Kidney (tissue), 14 donors: ENCODE data around the gene TMX3. TPM values are rescaled to one million over a fixed set of nuclear protein-coding genes. Genes with fewer than 3 reads are reported as not detected.
A peak's percentile ranks its signal among the peaks of the same experiment; 100 is the strongest.

Experiments
- DNase-seq, 5 donors: peaks; one replicate each; pipeline ENCODE4 v3.0.0-alpha.2; 2013 to 2020
- FAIRE-seq: peaks from 2 replicates; lab custom pipeline; 2012; peaks lifted over from hg19 to GRCh38; lab: Jason Lieb, UNC
- H3K27ac ChIP-seq, 2 donors: one replicate each; pipeline ENCODE4 v1.7.0; 2013; ENCODE audit warnings: low read depth in 2 of 2, low read length in 2 of 2, inconsistent platforms in 1 of 2
- H3K27me3 ChIP-seq: one replicate; pipeline ENCODE4 v1.7.1; 2013; ENCODE audit warnings: low read length, inconsistent platforms; ENCODE audit not compliant: control insufficient read depth, insufficient read depth
- H3K36me3 ChIP-seq, 3 donors: one replicate each; pipeline versions ENCODE4 v1.7.0 to v1.7.1; 2013; ENCODE audit warnings: low read length in 3 of 3, control low read depth in 1 of 3, inconsistent platforms in 1 of 3; ENCODE audit not compliant: insufficient read depth in 3 of 3, control insufficient read depth in 2 of 3
- H3K4me1 ChIP-seq, 3 donors: one replicate each; pipeline versions ENCODE4 v1.7.0 to v1.7.1; 2013; ENCODE audit warnings: low read length in 3 of 3, inconsistent platforms in 1 of 3, low read depth in 1 of 3; ENCODE audit not compliant: control insufficient read depth in 2 of 3, insufficient read depth in 2 of 3
- H3K4me3 ChIP-seq, 3 donors: one replicate each; pipeline versions ENCODE4 v1.7.0 to v1.8.1; 2013; ENCODE audit warnings: low read length in 3 of 3, control low read depth in 1 of 3, inconsistent platforms in 1 of 3
- H3K9ac ChIP-seq, 3 donors: one replicate each; pipeline versions ENCODE4 v1.7.0 to v1.7.1; 2013; ENCODE audit warnings: low read length in 3 of 3, control low read depth in 1 of 3, inconsistent platforms in 1 of 3
- H3K9me3 ChIP-seq, 3 donors: one replicate each; pipeline versions ENCODE4 v1.7.0 to v1.7.1; 2013; ENCODE audit warnings: low read length in 3 of 3, control low read depth in 1 of 3, inconsistent platforms in 1 of 3; ENCODE audit not compliant: control insufficient read depth in 2 of 3, insufficient read depth in 1 of 3
- intact Hi-C: fragments of 100-400 bp; cut with DNase I; formaldehyde crosslinking; loops from one replicate; pipeline ENCODE4 v1.11.1; 2022
- polyA plus RNA-seq: library from polyadenylated mRNA; stranded (reverse); fragments of 350-450 nt; fragmentation: Illumina TruSeq; extraction: RNeasy Lipid Tissue Mini Kit (QIAGEN cat#74804); gene quantifications from one replicate; pipeline ENCODE4 v1.2.3, GENCODE V29; 2014; ENCODE audit warnings: low read depth, low replicate concordance; ENCODE audit not compliant: insufficient read depth
- total RNA-seq: library from RNA; stranded (reverse); fragmentation: NEBNext Ultra II Directional; extraction: Animal tissue kit (Norgen Biotek cat#: 25700); gene quantifications from one replicate; pipeline ENCODE4 v1.2.1, GENCODE V29; 2021
- TF ChIP-seq, protein P1 (sequence below): IDR thresholded peaks from 3 replicates; pipeline ENCODE4 v1.5.1; 2012; ENCODE audit warnings: mild to moderate bottlenecking, moderate library complexity, borderline replicate concordance; ENCODE audit not compliant: insufficient read depth; ENCODE audit errors: extremely low read depth
- donor health status: control.
- donor health status: control.
- donor health status: control.
- donor health status: control.
- donor health status: control.
- donor health status: DM: yes; HTN: yes; CAD: no.
- donor health status: Normal renal cell carcinoma (clear cell type).

TMX3 gene
- total and polyA plus RNA-seq, 2 donors from 2014 or later = 14.4 to 52.7 TPM

DNA sequence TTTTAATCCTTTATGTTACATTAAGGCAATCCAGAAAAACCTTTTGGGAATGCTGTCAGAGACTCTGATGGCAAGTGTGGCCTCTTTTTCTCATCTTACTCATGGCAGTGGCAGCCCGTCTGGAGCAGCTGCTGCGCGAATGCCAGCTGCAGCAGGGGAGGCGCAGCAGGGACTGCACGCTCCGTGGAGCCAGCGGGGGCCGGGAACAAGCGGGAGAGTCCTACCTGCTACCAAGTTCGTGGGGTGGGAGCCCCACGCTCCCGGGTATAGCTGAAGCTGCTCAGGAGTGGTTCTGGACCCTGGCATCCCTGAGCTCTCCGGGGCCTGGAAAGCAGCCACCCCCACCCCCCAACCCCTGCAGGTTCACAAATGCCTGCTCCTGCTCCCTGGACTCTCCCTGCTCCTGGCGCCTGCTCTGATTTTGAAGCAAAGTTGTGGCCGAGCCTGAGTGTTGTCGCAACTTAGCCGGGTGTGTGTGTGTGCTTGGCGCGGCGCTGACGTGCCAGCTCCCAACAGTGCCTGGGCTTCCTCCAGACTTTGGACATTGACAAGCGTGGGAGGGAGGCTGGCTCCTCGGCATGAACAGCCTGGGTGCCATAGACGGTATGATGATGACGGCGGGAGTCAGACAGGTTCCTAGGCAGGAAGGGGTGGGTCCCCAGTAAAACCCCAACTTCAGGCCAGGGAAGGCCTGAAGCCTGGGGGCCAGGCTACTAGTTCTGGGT, 21.7 kb downstream of the TMX3 start:
- H3K9ac ChIP-seq = no peak overlapping the region
- intact Hi-C loops = no loop called here
- H3K4me1 ChIP-seq = no peaks in the 10 kb centered on the region
- DNase-seq (peak in 1 of 5 donors; percentile 58), FAIRE-seq (no peak)
- no peaks in the 10 kb centered on the region for H3K27me3 ChIP-seq
- H3K9me3 ChIP-seq = peaks cover 0 to 5% (median 0%) of the 10 kb centered on the region in 3 donors
- no peak overlapping the region for H3K27ac ChIP-seq
- H3K4me3 ChIP-seq = no peak overlapping the region
- TF ChIP-seq, protein P1, sequence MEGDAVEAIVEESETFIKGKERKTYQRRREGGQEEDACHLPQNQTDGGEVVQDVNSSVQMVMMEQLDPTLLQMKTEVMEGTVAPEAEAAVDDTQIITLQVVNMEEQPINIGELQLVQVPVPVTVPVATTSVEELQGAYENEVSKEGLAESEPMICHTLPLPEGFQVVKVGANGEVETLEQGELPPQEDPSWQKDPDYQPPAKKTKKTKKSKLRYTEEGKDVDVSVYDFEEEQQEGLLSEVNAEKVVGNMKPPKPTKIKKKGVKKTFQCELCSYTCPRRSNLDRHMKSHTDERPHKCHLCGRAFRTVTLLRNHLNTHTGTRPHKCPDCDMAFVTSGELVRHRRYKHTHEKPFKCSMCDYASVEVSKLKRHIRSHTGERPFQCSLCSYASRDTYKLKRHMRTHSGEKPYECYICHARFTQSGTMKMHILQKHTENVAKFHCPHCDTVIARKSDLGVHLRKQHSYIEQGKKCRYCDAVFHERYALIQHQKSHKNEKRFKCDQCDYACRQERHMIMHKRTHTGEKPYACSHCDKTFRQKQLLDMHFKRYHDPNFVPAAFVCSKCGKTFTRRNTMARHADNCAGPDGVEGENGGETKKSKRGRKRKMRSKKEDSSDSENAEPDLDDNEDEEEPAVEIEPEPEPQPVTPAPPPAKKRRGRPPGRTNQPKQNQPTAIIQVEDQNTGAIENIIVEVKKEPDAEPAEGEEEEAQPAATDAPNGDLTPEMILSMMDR = no peak
- peaks cover 7 to 20% (median 16%) of the 10 kb centered on the region in 3 donors for H3K36me3 ChIP-seq

DNA sequence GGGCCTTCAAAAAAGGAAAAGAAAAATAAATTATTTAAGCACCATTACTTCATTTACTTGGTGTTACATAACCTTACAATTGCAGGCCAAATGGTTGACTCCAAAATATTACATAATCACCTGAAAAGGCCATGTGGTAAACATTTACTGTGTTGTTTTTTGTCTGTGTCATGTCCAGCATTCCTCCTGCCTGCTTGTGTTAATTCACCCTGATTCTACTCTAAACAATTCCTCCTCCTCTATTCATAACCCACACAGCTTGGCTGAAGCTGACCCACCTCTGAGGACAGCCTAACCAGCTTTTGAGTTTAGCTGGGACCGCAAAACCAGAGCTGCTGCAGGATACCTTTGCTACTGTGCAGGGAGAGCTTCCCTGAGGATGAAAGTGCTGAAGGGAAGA, 35.4 kb downstream of the TMX3 start:
- Histone ChIP-seq H3K27ac (no peak overlapping the region), H3K4me3 (no peak overlapping the region), H3K4me1 (no peaks in the 10 kb centered on the region), H3K9ac (no peak overlapping the region), H3K27me3 (no peaks in the 10 kb centered on the region), H3K36me3 (peaks cover 11 to 16% (median 14%) of the 10 kb centered on the region in 3 donors), H3K9me3 (no peaks in the 10 kb centered on the region)
- TF ChIP-seq, protein P1 = no peak
- intact Hi-C loops = no loop called here
- DNase-seq (no peak), FAIRE-seq (no peak)

DNA sequence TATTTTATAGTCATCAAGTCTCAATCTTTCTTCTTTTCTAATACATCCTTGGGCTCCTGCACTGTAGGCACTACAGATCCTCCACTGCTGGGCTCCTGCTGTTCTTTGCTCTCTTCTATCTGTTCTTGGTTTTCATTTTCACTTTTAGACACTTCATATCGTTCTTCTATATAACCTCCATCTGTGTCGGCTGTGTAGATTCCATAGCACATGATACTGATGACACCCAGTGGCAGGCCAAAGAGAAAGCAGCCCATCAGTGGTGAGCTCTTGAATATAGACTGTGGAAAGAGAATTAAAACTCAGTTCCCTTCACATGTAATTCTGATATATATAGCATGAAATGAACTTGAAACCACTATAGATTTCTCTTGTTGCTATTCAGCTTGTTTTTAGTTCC, 38.0 kb downstream of the TMX3 start:
- peaks cover 11 to 14% (median 14%) of the 10 kb centered on the region in 3 donors for H3K36me3 ChIP-seq
- FAIRE-seq (no peak), DNase-seq (no peak)

More for the DNA sequence above, 38.0 kb downstream of the TMX3 start:
- Histone ChIP-seq H3K27me3 (no peaks in the 10 kb centered on the region), H3K9me3 (no peaks in the 10 kb centered on the region), H3K4me3 (no peak overlapping the region), H3K9ac (no peak overlapping the region), H3K4me1 (no peaks in the 10 kb centered on the region), H3K27ac (no peak overlapping the region)
- TF ChIP-seq, protein P1 = no peak
- intact Hi-C loops = no loop called here
